ENCODE measurements around the gene PRKCA. TPM values are rescaled to one million over a fixed set of nuclear protein-coding genes. Genes with fewer than 3 reads are reported as not detected.

The PRKCA gene
- total and polyA plus RNA-seq, 4 donors, result 3.0 to 14.1 (median 5.4) TPM

- H3K4me3 ChIP-seq (ENCODE audit: low read depth in 1 of 3, low read length in 3 of 3), result no peak overlapping the region
- no peaks in the 10 kb centered on the region for H3K4me1 ChIP-seq (ENCODE audit: control insufficient read depth in 4 of 4, insufficient read depth in 4 of 4, low read length in 3 of 4)
- 96% methylated on average over 8 of the region's 8 CpGs for WGBS
- no peak overlapping the region for H3K9ac ChIP-seq (ENCODE audit: low read depth in 1 of 2, low read length in 2 of 2)
- DNase-seq (ENCODE audit: low spot score), result no peak
- H3K36me3 ChIP-seq (ENCODE audit: control insufficient read depth in 4 of 4, insufficient read depth in 3 of 4, low read depth in 1 of 4, low read length in 3 of 4), result no peaks in the 10 kb centered on the region
- no peaks in the 10 kb centered on the region for H3K27me3 ChIP-seq (ENCODE audit: control insufficient read depth in 4 of 4, insufficient read depth in 4 of 4, low read length in 3 of 4)
- H3K27ac ChIP-seq (ENCODE audit: low read depth in 1 of 2, low read length in 2 of 2), result no peak overlapping the region
- no peaks in the 10 kb centered on the region for H3K9me3 ChIP-seq (ENCODE audit: control insufficient read depth in 4 of 4, low read length in 3 of 4)
- TF ChIP-seq REST (IDR thresholded peaks at IDR 0.05) (no peak), TAF1 (conservative IDR thresholded peaks at IDR 0.05) (no peak), RAD21 (IDR thresholded peaks at IDR 0.05) (no peak), RXRA (IDR thresholded peaks at IDR 0.05) (no peak), MAX (IDR thresholded peaks at IDR 0.05) (no peak), YY1 (IDR thresholded peaks at IDR 0.05) (no peak), HNF4A (conservative IDR thresholded peaks at IDR 0.05) (no peak), FOXA1 (IDR thresholded peaks at IDR 0.05) (no peak), ZBTB33 (IDR thresholded peaks at IDR 0.05) (no peak), HNF4G (IDR thresholded peaks at IDR 0.05) (no peak), EGR1 (IDR thresholded peaks at IDR 0.05; ENCODE audit: low read depth in 2 of 2) (no peak)
Measured at GRCh38 chr17:66571745-66572144, 269.3 kb downstream of the PRKCA start.

- H3K4me1 ChIP-seq (ENCODE audit: control insufficient read depth in 4 of 4, insufficient read depth in 4 of 4, low read length in 3 of 4), result no peaks in the 10 kb centered on the region
- no peaks in the 10 kb centered on the region for H3K36me3 ChIP-seq (ENCODE audit: control insufficient read depth in 4 of 4, insufficient read depth in 3 of 4, low read depth in 1 of 4, low read length in 3 of 4)
- DNase-seq (ENCODE audit: low spot score), result no peak
- no peak for TF ChIP-seq NR2F2 (IDR thresholded peaks at IDR 0.05)
- no peak for TF ChIP-seq TAF1 (conservative IDR thresholded peaks at IDR 0.05)
- TF ChIP-seq YY1 (IDR thresholded peaks at IDR 0.05), result no peak
- no peak for TF ChIP-seq RXRA (IDR thresholded peaks at IDR 0.05)
- TF ChIP-seq ATF3 (IDR thresholded peaks at IDR 0.05), result no peak
- no peak for TF ChIP-seq GABPA (IDR thresholded peaks at IDR 0.05 in 1 of 2, conservative IDR thresholded peaks at IDR 0.05 in 1 of 2)
- TF ChIP-seq HNF4G (IDR thresholded peaks at IDR 0.05), result no peak
- no peak for TF ChIP-seq FOXA2 (IDR thresholded peaks at IDR 0.05)
- no peak for TF ChIP-seq MAX (IDR thresholded peaks at IDR 0.05)
- no peak for TF ChIP-seq RAD21 (IDR thresholded peaks at IDR 0.05)
- no peak for TF ChIP-seq HNF4A (conservative IDR thresholded peaks at IDR 0.05)
- no peak for TF ChIP-seq REST (IDR thresholded peaks at IDR 0.05)
- no peak for TF ChIP-seq SP1 (IDR thresholded peaks at IDR 0.05)
- TF ChIP-seq ZBTB33 (IDR thresholded peaks at IDR 0.05), result no peak
- no peak for TF ChIP-seq FOXA1 (IDR thresholded peaks at IDR 0.05)
- TF ChIP-seq EGR1 (IDR thresholded peaks at IDR 0.05; ENCODE audit: low read depth in 2 of 2), result no peak
- no peak overlapping the region for H3K9ac ChIP-seq (ENCODE audit: low read depth in 1 of 2, low read length in 2 of 2)
- 70% methylated on average over 4 of the region's 4 CpGs for WGBS
- H3K4me3 ChIP-seq (ENCODE audit: low read depth in 1 of 3, low read length in 3 of 3), result no peak overlapping the region
- H3K27ac ChIP-seq (ENCODE audit: low read depth in 1 of 2, low read length in 2 of 2), result no peak overlapping the region
- no peaks in the 10 kb centered on the region for H3K27me3 ChIP-seq (ENCODE audit: control insufficient read depth in 4 of 4, insufficient read depth in 4 of 4, low read length in 3 of 4)
- H3K9me3 ChIP-seq (ENCODE audit: control insufficient read depth in 4 of 4, low read length in 3 of 4), result no peaks in the 10 kb centered on the region
Measured at GRCh38 chr17:66573078-66573477, 270.7 kb downstream of the PRKCA start.

Data from liver (tissue), 9 donors.